Skeletal muscle tissue (tissue), 4 donors: ENCODE results near the gene TRNT1. TPM values are rescaled to one million over a fixed set of nuclear protein-coding genes. Genes with fewer than 3 reads are reported as not detected.

Experiments used
- H3K27ac ChIP-seq: one replicate; pipeline ENCODE4 v1.7.0; 2013; ENCODE audit warnings: mild to moderate bottlenecking, low read depth, low read length, inconsistent platforms
- H3K27me3 ChIP-seq, 3 donors: one replicate each; pipeline ENCODE4 v1.7.0; 2013; ENCODE audit warnings: low read length in 3 of 3; ENCODE audit not compliant: control insufficient read depth in 3 of 3, insufficient read depth in 3 of 3
- H3K36me3 ChIP-seq, 3 donors: one replicate each; pipeline ENCODE4 v1.7.0; 2013; ENCODE audit warnings: low read length in 3 of 3; ENCODE audit not compliant: control insufficient read depth in 3 of 3, insufficient read depth in 3 of 3
- H3K4me1 ChIP-seq, 3 donors: one replicate each; pipeline ENCODE4 v1.7.0; 2013; ENCODE audit warnings: low read length in 3 of 3, mild to moderate bottlenecking in 3 of 3; ENCODE audit not compliant: control insufficient read depth in 3 of 3, insufficient read depth in 3 of 3
- H3K4me3 ChIP-seq, 3 donors: one replicate each; pipeline ENCODE4 v1.7.0; 2013; ENCODE audit warnings: low read length in 3 of 3
- H3K9ac ChIP-seq, 3 donors: one replicate each; pipeline ENCODE4 v1.7.0; 2013; ENCODE audit warnings: low read length in 3 of 3, mild to moderate bottlenecking in 3 of 3, moderate library complexity in 2 of 3, low read depth in 1 of 3
- H3K9me3 ChIP-seq, 3 donors: one replicate each; pipeline ENCODE4 v1.7.0; 2013; ENCODE audit warnings: low read length in 3 of 3; ENCODE audit not compliant: control insufficient read depth in 3 of 3
- total RNA-seq: library from RNA; depleted of rRNA; stranded (reverse); fragments of >200 nt; gene quantifications from one replicate; pipeline ENCODE4 v1.2.3, GENCODE V29; 2014
- donor health status: Osteomylitis.

Gene TRNT1
- total RNA-seq, 1 donor from 2014 or later, result 26.6 TPM

GRCh38 chr3:3089017-3089416 lies 37.7 kb upstream of the TRNT1 start:
- H3K4me3 ChIP-seq, result no peak overlapping the region
- no peak overlapping the region for H3K9ac ChIP-seq
- H3K36me3 ChIP-seq, result no peaks in the 10 kb centered on the region
- peaks cover 0 to 3% (median 0%) of the 10 kb centered on the region in 3 donors for H3K4me1 ChIP-seq
- no peak overlapping the region for H3K27ac ChIP-seq
- H3K9me3 ChIP-seq, result no peaks in the 10 kb centered on the region
- no peaks in the 10 kb centered on the region for H3K27me3 ChIP-seq

DNA sequence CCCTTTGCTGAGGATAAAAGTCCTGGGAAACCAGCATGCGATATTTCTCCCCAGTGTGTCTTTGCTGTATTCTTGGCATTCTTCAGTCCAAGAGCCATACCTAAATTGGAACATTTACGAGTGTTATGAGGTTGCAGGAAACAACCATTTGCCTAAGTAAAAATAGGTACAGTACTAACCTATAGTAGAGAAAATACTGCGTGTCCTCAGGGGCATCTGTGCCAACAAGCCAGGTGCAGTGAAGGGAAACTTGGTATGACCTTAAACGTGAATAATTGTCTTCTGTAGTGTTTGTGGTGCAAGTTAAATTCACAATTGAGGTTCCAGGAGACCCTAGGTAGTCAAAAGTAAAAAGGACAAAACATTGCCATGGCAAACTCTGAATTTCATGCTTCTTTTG lies 28.8 kb upstream of the TRNT1 start:
- Histone ChIP-seq H3K9ac (no peak overlapping the region), H3K4me1 (no peaks in the 10 kb centered on the region), H3K27me3 (peaks cover 0 to 5% (median 2%) of the 10 kb centered on the region in 3 donors), H3K9me3 (no peaks in the 10 kb centered on the region), H3K36me3 (no peaks in the 10 kb centered on the region), H3K4me3 (no peak overlapping the region), H3K27ac (no peak overlapping the region)

DNA sequence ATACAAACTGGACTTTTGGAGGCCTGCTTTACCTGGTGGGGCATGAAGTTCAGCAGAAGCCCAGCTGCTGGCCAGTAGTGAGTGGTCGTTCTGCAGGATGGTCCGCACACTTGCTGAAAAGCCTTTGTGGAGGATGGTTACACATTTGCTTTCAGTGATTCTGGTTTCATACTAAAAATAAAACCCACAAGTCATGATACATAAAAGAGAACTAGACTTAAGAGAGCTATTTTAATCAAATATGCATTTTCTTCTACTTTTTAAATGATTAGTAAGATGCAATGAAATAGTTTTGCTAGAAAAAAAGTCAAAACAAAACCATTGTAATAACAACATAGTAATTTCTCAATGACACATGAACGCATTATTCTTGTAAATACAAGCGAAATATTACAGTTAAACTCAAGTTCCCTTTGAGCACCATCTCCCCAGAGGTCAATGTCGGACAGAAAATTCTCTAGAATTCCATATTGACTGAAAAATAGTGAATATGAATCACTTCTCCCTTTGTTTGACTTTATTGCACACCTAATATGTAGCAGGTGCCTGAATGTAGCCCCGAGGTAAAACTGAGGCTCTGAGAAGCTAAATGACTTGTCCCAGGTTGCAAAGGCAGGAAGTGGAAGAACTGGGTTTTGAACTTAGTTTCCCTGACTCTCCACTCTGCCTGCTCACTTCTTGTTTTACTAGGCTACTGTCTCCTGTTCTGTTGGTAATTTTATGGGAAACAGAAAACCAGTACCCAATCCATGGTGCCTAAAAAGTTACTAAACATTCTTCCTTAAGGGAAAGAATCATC lies 24.9 kb upstream of the TRNT1 start:
- Histone ChIP-seq H3K27ac (no peak overlapping the region), H3K4me3 (no peak overlapping the region), H3K9ac (no peak overlapping the region), H3K36me3 (no peaks in the 10 kb centered on the region), H3K9me3 (no peaks in the 10 kb centered on the region), H3K4me1 (no peaks in the 10 kb centered on the region), H3K27me3 (peaks cover 0 to 5% (median 2%) of the 10 kb centered on the region in 3 donors)

GRCh38 chr3:3102751-3103150 lies 24.0 kb upstream of the TRNT1 start:
- Histone ChIP-seq H3K27ac (no peak overlapping the region), H3K9me3 (no peaks in the 10 kb centered on the region), H3K4me3 (no peak overlapping the region), H3K36me3 (no peaks in the 10 kb centered on the region), H3K9ac (no peak overlapping the region), H3K27me3 (peaks cover 0 to 3% (median 0%) of the 10 kb centered on the region in 3 donors), H3K4me1 (no peaks in the 10 kb centered on the region)

DNA sequence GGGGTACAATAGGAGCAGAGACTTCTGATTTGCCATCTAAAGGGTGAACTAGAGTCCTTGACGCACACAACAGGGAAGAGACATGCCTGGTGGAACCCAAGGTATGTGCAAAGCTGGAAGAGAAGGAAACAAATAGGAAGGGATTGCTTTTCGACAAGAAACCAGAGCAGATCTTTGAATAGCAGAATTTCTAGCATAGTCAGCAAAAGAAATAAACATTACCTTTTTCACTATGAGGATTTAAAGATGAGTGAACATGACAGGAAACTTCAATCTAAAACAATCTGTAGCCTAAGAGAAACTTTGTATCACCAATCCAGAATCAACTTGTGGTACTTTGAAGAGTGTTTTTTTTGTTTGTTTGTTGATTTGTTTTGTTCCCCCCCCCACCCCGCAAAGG lies 21.5 kb upstream of the TRNT1 start:
- H3K36me3 ChIP-seq, result no peaks in the 10 kb centered on the region
- H3K27me3 ChIP-seq, result no peaks in the 10 kb centered on the region
- H3K4me1 ChIP-seq, result no peaks in the 10 kb centered on the region
- H3K9ac ChIP-seq, result no peak overlapping the region
- H3K9me3 ChIP-seq, result no peaks in the 10 kb centered on the region
- no peak overlapping the region for H3K27ac ChIP-seq
- no peak overlapping the region for H3K4me3 ChIP-seq

DNA sequence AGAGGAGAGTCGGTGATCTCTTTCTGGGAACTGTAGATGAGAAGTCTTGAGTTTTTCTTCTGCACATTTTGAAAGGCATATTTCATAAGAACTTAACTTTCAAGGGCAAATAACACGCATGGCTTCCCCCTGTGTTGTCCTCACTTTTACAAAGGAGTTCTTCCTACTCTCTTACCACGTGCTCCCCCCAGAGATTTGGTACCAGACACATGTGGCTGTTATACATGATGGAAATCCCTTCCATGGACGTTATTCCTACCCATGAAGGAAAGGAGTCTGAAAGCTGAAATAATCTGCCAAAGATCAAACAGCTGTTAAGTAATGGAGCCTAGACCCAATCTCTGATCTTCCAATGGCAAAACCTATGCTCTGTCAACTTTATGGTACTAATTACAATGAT lies 20.9 kb upstream of the TRNT1 start:
- Histone ChIP-seq H3K9me3 (no peaks in the 10 kb centered on the region), H3K36me3 (no peaks in the 10 kb centered on the region), H3K4me1 (no peaks in the 10 kb centered on the region), H3K27ac (no peak overlapping the region), H3K27me3 (peaks cover 0 to 4% (median 0%) of the 10 kb centered on the region in 3 donors), H3K4me3 (no peak overlapping the region), H3K9ac (no peak overlapping the region)

- no peak overlapping the region for H3K4me3 ChIP-seq
- H3K9me3 ChIP-seq, result no peaks in the 10 kb centered on the region
- H3K36me3 ChIP-seq, result no peaks in the 10 kb centered on the region
- H3K9ac ChIP-seq, result no peak overlapping the region
- H3K4me1 ChIP-seq, result no peaks in the 10 kb centered on the region
- no peak overlapping the region for H3K27ac ChIP-seq
- H3K27me3 ChIP-seq, result peaks cover 0 to 4% (median 0%) of the 10 kb centered on the region in 3 donors
Measured at GRCh38 chr3:3107181-3107580, 19.6 kb upstream of the TRNT1 start.

GRCh38 chr3:3107858-3108257 lies 18.9 kb upstream of the TRNT1 start:
- no peaks in the 10 kb centered on the region for H3K36me3 ChIP-seq
- H3K9me3 ChIP-seq, result no peaks in the 10 kb centered on the region
- H3K4me1 ChIP-seq, result no peaks in the 10 kb centered on the region
- H3K27me3 ChIP-seq, result peaks cover 0 to 4% (median 0%) of the 10 kb centered on the region in 3 donors
- H3K9ac ChIP-seq, result no peak overlapping the region
- no peak overlapping the region for H3K27ac ChIP-seq
- no peak overlapping the region for H3K4me3 ChIP-seq

DNA sequence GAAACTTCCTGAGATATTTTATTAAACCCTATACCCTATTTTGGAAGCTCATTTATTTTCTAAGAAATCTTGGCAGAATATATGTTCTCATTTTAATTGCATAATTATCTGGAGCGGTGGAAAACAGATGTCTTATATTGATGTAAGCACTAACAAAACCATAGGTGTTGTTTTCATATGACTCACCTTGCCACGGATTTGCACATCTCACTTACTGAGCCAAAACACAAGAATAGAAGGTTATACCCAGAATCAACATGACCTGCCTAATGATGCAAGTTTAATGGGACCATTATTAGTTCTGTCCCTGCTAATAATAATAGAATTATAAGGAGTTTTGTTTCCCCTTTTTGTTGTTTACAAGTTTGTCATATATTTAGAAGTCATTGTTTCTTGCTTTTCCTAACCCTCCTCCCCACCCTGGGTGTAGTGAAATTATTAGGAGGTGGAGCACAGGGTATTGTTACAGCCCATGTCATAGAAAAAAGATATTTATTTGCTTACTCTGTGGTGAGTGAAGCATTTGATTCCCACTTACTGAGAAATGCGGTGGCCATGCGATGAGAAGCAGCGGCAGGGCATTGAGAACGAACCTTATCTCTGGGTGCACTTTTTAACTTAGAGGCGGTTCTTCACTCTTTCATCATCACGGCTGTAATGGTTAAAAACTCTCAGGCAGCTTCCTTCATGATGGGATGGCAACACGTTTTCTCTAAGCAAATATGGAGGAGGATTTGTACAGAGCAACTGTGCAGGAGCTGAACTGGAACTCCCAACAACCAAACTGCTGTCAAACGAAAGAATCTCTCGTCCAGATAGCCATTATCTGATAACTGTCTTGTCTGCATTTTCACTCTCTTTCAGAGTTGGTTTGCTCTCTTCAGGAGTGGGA lies 17.1 kb upstream of the TRNT1 start:
- Histone ChIP-seq H3K36me3 (no peaks in the 10 kb centered on the region), H3K27me3 (peaks cover 0 to 4% (median 0%) of the 10 kb centered on the region in 3 donors), H3K9ac (no peak overlapping the region), H3K27ac (no peak overlapping the region), H3K4me3 (no peak overlapping the region), H3K4me1 (no peaks in the 10 kb centered on the region), H3K9me3 (no peaks in the 10 kb centered on the region)

DNA sequence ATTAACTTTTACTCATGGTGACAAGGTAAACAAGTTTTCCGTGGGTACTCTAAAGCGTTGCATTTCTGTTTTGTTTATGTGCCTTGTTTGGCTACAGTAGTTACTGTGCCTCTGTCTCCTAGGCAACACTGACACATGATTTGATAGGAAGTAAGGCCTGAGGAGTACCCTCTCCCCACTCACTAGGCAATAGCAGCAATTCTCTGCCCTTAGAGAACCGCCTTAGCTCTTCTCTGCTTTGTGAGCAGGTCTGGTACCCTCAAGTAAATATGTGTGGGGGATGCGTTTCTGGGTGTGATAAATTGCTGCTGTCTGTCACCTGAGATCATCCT lies 16.5 kb upstream of the TRNT1 start, which contains the start of gene IL5RA:
Gene IL5RA (minus strand): TSS at position 76 of the 332 bp plus-strand sequence. CDS start 5,390 bp downstream, outside the sequence.
- H3K27ac ChIP-seq, result no peak within 1 kb of the TSS
- no peaks in the 10 kb centered on the region for H3K9me3 ChIP-seq
- H3K4me3 ChIP-seq, result no peak within 1 kb of the TSS
- no peaks in the 10 kb centered on the region for H3K36me3 ChIP-seq
- H3K4me1 ChIP-seq, result no peaks in the 10 kb centered on the region
- H3K9ac ChIP-seq, result no peak within 1 kb of the TSS
- peaks cover 0 to 4% (median 0%) of the 10 kb centered on the region in 3 donors for H3K27me3 ChIP-seq
